ENCODE results near the gene AMZ2.
"Not testable (repeated sequence)": the region's sequence is repeated elsewhere in the genome, so short reads cannot be mapped to it uniquely, and the experiment has no call there.

AMZ2 gene

DNA sequence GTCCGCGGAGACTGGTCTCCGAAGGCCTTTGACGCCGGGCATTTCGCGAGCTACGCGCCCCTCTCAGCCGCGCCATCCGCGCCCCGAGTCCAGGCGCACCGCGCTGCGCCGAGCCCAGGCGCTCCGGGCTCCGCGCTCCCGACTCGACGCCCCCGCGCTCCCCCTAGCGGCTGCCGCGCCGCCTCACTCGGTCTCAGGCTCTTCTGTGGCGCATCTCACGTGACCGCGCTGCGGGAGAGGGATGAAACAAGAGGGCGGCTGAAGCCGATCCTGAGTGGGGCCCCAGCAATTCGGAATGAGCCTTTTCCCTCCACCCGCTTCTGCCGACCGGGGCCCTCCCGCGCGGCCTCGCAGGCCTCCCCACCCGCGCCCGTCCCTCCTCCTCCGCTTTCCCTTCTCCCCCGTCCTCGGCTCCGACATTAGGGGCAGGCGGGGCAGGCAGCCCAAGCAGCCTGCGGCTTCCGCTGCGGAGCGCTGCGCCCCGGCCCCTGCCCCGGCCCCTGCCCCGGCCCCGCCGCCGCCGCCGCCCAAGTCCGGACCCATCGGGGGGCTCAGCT is 42.5 kb upstream of the AMZ2 start:
- DNase-seq (ENCODE audit: low read depth) = no peak
- TF ChIP-seq, protein P1, sequence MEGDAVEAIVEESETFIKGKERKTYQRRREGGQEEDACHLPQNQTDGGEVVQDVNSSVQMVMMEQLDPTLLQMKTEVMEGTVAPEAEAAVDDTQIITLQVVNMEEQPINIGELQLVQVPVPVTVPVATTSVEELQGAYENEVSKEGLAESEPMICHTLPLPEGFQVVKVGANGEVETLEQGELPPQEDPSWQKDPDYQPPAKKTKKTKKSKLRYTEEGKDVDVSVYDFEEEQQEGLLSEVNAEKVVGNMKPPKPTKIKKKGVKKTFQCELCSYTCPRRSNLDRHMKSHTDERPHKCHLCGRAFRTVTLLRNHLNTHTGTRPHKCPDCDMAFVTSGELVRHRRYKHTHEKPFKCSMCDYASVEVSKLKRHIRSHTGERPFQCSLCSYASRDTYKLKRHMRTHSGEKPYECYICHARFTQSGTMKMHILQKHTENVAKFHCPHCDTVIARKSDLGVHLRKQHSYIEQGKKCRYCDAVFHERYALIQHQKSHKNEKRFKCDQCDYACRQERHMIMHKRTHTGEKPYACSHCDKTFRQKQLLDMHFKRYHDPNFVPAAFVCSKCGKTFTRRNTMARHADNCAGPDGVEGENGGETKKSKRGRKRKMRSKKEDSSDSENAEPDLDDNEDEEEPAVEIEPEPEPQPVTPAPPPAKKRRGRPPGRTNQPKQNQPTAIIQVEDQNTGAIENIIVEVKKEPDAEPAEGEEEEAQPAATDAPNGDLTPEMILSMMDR (IDR thresholded peaks at IDR 0.05; ENCODE audit: low read depth, low read length, missing control alignments) = peak; percentile 86

GRCh38 chr17:68205808-68206720 is 41.8 kb upstream of the AMZ2 start:
- DNase-seq (ENCODE audit: low read depth) = no peak
- TF ChIP-seq, protein P1 (IDR thresholded peaks at IDR 0.05; ENCODE audit: low read depth, low read length, missing control alignments) = no peak
- H3K4me3 ChIP-seq (ENCODE audit: low read depth, low read length) = peak overlapping the region; percentile 86

More for the DNA sequence above, 42.5 kb upstream of the AMZ2 start:
- peak overlapping the region; percentile 86 for H3K4me3 ChIP-seq (ENCODE audit: low read depth, low read length)

- no peak for DNase-seq (ENCODE audit: low read depth)
- TF ChIP-seq, protein P1 (IDR thresholded peaks at IDR 0.05; ENCODE audit: low read depth, low read length, missing control alignments) = no peak
- no peak overlapping the region for H3K4me3 ChIP-seq (ENCODE audit: low read depth, low read length)
These were observed 40.1 kb upstream of the AMZ2 start for GRCh38 chr17:68207651-68208253.

- DNase-seq (ENCODE audit: low read depth); H3K4me3 ChIP-seq (ENCODE audit: low read depth, low read length): not testable (repeated sequence)
These were observed 39.2 kb upstream of the AMZ2 start for GRCh38 chr17:68208651-68209050.

GRCh38 chr17:68209191-68209900 is 38.5 kb upstream of the AMZ2 start:
- DNase-seq (ENCODE audit: low read depth); H3K4me3 ChIP-seq (ENCODE audit: low read depth, low read length): not testable (repeated sequence)

DNA sequence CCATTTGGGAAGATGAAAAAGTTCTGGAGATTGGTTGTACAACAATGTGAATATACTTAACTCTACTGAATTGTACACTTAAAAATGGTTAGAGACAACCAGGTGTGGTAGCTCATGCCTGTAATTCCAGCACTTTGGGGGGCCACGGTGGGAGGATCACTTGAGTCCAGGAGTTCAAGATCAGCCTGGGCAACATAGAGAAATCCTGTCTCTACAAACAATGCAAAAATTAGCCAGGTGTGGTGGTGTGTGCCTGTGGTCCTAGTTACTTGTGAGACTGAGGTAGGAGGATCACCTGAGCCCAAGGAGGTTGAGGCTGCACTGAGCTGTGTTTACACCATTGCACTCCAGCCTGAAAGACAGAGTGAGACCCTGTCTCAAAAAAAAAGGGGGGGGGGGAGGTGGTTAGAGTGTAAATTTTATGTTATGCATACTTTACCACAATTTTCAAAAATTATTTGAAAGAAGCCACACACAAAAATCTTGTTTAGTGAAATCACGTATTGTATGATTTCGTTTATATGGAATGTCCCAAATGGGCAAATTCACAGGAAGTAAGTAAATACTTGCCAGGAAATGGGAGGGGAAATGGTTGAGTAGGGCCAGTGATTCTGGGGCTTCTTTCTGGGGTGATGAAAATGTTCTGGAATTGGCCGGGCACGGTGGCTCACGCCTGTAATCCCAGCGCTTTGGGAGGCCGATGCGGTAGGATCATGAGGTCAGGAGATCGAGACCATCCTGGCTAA is 37.1 kb upstream of the AMZ2 start:
- TF ChIP-seq, protein P1 (IDR thresholded peaks at IDR 0.05; ENCODE audit: low read depth, low read length, missing control alignments) = no peak
- no peak overlapping the region for H3K4me3 ChIP-seq (ENCODE audit: low read depth, low read length)
- no peak for DNase-seq (ENCODE audit: low read depth)

- not testable (repeated sequence) for DNase-seq (ENCODE audit: low read depth); H3K4me3 ChIP-seq (ENCODE audit: low read depth, low read length)
These were observed 34.1 kb upstream of the AMZ2 start for GRCh38 chr17:68213428-68214411.

GRCh38 chr17:68215453-68215852 is 32.4 kb upstream of the AMZ2 start:
- not testable (repeated sequence) for DNase-seq (ENCODE audit: low read depth); H3K4me3 ChIP-seq (ENCODE audit: low read depth, low read length)

DNA sequence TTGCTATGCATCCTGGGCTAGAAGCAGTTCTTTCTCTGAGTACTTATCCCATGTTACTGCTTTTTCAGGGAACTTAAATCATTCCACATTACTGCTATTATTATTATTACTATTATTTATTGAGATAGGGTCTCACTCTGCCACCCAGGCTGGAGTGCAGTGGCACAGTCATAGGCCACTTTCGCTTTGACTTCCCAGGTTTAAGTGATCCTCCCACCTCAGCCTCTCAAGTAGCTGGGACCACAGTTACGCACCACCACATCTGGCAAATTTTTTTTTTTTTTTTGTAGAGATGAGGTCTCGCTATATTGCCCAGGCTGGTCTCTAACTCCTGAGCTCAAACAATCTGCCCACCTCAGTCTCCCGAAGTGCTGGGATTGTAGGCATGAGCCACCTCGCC is 28.4 kb upstream of the AMZ2 start:
- DNase-seq (ENCODE audit: low read depth); H3K4me3 ChIP-seq (ENCODE audit: low read depth, low read length): not testable (repeated sequence)

DNA sequence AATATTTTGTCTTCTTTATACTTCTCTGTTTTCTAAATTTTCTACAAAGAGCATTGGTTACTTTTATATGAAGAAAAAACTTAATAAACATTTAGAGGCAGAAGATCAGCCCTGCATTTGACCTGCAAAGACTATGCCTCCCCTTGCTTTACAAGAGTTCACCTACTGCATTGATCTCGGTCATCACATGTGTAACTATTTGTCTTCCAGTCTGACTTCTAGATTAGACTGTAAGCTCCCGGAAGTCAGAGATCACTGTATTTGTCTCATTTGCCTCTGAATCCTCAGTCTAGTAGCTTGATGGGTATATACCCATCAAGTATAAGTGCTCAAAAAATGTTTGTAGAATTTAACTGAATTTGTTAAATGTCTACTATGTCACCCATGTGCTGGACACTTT is 27.7 kb upstream of the AMZ2 start:
- H3K4me3 ChIP-seq (ENCODE audit: low read depth, low read length); DNase-seq (ENCODE audit: low read depth): not testable (repeated sequence)

DNA sequence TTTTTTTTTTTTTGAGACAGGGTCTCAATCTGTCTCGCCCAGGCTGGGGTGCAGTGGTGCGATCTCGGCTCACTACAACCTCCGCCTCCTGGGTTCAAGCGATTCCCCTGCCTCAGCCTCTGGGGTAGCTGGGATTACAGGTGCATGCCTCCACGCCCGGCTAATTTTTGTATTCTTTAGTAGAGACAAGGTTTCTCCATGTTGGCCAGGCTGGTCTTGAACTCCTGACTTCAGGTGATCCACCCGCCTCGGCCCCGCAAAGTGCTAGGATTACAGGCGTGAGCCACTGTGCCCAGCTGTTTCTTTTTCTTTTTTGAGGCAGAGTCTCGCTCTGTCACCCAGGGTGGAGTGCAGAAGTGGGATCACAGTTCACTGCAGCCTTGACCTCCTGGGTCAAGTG is 27.1 kb upstream of the AMZ2 start:
- H3K4me3 ChIP-seq (ENCODE audit: low read depth, low read length); DNase-seq (ENCODE audit: low read depth): not testable (repeated sequence)
